Gastroesophageal sphincter (tissue), 3 donors: ENCODE results near the gene REC114.

Experiments used
- EP300 ChIP-seq: sonication (generic); formaldehyde crosslinking; IDR thresholded peaks from one replicate; pipeline ENCODE4 v1.6.1; 2017; ENCODE audit warnings: antibody characterized with exemption, mild to moderate bottlenecking
- POLR2A ChIP-seq, 2 donors: fragments of 450-650 bp; IDR thresholded peaks; one replicate each; pipeline ENCODE4 v1.6.1; 2017; ENCODE audit warnings: antibody characterized with exemption in 2 of 2, mild to moderate bottlenecking in 2 of 2, moderate library complexity in 1 of 2
- TF ChIP-seq, protein P1 (sequence below), 4 experiments: fragments of 200-600 bp in 2 of 4; fragments of 450-650 bp in 2 of 4; sonication (generic) in 1 of 4; IDR thresholded peaks; one replicate each; pipeline ENCODE4 v1.5.1; 2017 to 2019; ENCODE audit warnings: antibody characterized with exemption in 4 of 4, mild to moderate bottlenecking in 2 of 4, moderate library complexity in 2 of 4

DNA sequence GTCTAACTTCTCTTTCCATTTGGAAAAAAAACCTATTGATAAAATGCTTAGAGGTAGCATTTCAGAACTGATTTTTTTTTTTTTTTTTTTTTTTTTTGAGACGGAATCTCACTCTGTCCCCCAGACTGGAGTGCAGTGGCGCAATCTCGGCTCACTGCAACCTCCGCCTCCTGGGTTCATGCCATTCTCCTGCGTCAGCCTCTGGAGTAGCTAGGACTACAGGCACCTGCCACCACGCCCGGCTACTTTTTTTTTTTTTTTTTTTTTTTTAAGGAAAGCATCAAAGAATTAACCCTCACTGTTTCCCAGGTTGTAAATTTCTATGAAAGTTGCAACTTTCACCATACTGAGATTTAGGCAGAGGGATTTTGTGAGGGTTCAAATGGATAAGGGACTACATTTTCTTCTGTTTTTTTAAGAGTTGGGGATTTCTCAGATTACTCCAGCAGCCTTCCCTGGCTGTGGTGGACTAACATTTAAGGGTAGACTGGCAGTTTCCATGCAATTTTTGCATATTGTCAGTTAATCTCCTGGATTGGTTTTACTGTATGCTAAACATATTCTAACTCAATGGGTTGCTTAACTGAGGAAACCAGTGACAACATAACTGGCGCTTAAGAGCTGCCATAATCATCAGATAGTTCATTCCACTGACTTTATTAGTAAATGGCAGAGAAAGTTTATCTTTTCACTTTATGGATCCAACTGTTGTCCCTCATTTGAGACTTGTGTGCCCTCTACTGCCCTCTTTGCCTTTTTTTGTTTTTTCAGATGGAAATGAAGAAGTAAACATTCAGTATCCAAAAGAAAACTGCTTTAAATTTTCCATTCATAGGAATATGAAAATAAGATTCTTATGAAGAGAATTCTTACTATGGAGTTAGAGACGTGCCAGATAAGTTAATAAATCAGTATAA, 96.5 kb downstream of the REC114 start:
- TF ChIP-seq, protein P1, sequence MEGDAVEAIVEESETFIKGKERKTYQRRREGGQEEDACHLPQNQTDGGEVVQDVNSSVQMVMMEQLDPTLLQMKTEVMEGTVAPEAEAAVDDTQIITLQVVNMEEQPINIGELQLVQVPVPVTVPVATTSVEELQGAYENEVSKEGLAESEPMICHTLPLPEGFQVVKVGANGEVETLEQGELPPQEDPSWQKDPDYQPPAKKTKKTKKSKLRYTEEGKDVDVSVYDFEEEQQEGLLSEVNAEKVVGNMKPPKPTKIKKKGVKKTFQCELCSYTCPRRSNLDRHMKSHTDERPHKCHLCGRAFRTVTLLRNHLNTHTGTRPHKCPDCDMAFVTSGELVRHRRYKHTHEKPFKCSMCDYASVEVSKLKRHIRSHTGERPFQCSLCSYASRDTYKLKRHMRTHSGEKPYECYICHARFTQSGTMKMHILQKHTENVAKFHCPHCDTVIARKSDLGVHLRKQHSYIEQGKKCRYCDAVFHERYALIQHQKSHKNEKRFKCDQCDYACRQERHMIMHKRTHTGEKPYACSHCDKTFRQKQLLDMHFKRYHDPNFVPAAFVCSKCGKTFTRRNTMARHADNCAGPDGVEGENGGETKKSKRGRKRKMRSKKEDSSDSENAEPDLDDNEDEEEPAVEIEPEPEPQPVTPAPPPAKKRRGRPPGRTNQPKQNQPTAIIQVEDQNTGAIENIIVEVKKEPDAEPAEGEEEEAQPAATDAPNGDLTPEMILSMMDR (IDR thresholded peaks at IDR 0.05): no peak
- TF ChIP-seq POLR2A (IDR thresholded peaks at IDR 0.05) (no peak), EP300 (no peak)
